Subcutaneous adipose tissue (tissue), 4 donors: ENCODE measurements around the gene CTSW. TPM values are rescaled to one million over a fixed set of nuclear protein-coding genes. Genes with fewer than 3 reads are reported as not detected.

Source experiments
- total RNA-seq, 4 donors: library from RNA; depleted of rRNA; stranded (reverse); fragments of >200 nt; gene quantifications; one replicate each; pipeline ENCODE4 v1.1.0, GENCODE V29; 2016
- TF ChIP-seq, protein P1 (sequence below): fragments of 450-650 bp; IDR thresholded peaks from one replicate; pipeline ENCODE4 v1.5.1; 2016; ENCODE audit warnings: low read depth, mild to moderate bottlenecking, control low read depth, antibody characterized with exemption, moderate library complexity

The CTSW gene
- total RNA-seq, 4 donors from 2014 or later = 1.7 to 5.7 (median 2.9) TPM; not detected in 1

DNA sequence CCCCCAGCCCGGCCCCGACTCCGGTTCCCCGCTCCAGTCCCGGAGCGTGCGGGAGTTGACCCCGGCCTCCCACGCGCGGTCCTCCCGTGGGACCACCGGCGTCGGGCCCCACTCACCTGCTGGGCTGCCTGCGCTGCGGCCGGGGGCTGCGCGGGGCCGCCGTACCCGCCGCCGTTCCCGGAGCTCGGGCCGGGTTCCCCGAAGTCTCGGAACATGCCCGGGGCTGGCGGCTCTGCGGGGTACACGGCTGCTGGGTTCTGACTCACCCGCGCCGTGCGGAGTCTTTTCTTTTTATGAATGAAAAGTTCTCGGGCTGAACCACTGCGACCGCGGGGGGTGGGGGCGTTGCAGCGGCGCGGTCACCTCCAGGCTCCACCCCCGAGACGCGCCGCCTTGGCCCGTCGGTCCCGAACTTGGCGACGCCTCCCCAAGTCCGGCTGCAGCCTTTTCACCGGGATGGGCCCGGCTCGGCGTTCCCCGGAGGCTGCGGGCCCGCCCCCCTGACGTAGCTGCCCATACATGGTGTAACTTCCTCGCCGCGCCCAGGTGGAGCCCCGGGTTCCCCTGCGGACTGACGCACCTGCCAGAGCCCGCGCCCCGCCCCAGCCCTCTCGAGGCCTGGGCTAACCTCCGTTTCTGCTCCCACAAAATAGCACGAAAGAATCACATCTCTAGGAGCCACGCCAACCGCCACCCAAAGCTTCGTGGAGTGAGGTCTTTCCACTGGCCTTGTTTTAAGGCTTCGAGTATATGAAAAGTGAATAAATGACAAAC is 20.7 kb downstream of the CTSW start, which contains the start of gene FOSL1:
Gene FOSL1, minus strand, starts transcription at position 264 of the 774 bp plus-strand sequence. Its CDS starts 49 bp downstream, at position 215.
- TF ChIP-seq, protein P1, sequence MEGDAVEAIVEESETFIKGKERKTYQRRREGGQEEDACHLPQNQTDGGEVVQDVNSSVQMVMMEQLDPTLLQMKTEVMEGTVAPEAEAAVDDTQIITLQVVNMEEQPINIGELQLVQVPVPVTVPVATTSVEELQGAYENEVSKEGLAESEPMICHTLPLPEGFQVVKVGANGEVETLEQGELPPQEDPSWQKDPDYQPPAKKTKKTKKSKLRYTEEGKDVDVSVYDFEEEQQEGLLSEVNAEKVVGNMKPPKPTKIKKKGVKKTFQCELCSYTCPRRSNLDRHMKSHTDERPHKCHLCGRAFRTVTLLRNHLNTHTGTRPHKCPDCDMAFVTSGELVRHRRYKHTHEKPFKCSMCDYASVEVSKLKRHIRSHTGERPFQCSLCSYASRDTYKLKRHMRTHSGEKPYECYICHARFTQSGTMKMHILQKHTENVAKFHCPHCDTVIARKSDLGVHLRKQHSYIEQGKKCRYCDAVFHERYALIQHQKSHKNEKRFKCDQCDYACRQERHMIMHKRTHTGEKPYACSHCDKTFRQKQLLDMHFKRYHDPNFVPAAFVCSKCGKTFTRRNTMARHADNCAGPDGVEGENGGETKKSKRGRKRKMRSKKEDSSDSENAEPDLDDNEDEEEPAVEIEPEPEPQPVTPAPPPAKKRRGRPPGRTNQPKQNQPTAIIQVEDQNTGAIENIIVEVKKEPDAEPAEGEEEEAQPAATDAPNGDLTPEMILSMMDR = no peak

DNA sequence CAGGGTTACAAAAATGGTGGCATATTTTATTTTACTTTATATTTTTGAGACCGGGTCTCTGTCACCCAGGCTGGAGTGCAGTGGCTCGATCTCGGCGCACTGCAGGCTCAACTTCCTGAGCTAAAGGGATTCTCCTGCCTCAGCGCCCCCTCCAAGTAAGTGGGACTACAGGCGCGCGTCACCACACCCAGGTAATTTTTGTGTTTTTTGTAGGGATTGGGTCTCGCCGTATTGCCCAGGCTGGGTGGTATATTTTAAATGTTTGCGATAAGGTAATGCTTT is 21.2 kb downstream of the CTSW start:
- TF ChIP-seq, protein P1 = no peak

DNA sequence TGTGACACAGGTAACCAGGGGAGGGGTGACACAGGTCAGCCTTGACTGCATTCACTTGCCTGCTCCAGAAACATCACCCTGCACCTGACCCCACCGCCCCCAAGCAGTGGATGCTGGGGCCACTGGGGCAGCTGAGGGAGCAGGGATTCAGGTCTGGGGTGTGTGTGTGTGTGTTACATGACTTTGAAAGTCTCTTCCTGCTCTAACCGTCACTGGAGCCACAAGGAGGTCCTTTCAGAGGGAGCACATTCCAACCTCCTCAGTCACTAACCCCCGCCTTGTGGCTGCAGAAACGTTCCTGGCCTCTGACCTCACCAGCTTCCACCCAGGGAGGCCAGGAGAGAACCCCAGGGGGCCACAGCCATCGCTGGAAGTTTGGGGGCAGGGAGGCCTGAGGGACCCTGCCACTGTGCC is 23.4 kb downstream of the CTSW start:
- TF ChIP-seq, protein P1 = no peak

DNA sequence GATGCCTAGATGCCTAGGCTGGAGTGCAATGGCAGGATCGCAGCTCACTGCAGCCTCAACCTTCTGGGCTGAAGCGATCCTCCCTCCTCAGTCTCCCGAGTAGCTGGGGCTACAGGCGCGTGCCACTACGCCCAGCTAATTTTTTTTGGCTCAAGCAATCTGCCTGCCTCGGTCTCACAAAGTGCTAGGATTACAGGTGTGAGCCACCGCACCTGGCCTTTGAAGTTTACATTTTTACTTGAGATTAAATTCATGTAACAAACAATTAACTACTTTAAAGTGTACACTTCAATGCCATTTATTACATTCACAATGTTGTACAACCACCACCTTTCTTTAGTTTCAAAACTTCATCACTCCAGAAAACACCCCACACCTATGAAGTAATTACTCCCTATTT is 24.1 kb downstream of the CTSW start:
- TF ChIP-seq, protein P1 = no peak

DNA sequence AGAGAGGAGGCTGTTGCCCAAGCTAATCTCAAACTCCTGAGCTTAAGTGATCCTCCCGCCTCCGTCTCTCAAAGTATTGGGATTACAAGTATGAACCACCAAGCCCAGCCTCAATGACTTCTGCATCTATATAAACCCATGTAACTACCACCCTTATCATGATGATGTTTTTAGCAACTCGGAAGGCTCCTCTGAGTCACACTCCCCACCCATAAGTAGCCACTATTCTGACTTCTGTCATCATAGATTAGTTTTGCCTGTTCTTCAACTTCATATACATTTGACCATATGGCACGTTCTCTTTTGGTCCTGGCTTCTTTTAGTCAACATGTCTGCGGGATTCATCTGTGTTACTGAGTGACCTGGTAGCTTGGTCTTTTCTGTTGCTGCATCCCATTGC is 27.0 kb downstream of the CTSW start:
- TF ChIP-seq, protein P1 = no peak

DNA sequence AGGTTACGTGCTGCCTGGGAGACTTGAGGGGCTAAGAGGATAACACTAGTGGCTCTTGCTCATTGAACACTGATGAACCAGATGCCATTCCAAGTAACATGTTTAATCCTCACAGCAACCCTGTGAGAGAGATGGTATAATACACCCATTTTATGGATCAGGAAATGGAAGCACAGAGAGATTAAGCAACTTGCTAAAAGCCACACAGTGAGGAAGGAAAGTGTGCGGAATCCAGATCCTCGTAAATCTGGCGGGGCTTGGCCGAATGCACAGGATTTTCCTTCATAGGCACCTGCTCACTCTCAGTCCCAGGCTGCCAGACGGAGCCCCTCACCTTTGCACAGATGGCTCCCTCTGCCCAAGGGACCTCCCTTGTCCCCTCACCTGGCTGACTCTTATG is 28.2 kb downstream of the CTSW start:
- TF ChIP-seq, protein P1 = no peak

DNA sequence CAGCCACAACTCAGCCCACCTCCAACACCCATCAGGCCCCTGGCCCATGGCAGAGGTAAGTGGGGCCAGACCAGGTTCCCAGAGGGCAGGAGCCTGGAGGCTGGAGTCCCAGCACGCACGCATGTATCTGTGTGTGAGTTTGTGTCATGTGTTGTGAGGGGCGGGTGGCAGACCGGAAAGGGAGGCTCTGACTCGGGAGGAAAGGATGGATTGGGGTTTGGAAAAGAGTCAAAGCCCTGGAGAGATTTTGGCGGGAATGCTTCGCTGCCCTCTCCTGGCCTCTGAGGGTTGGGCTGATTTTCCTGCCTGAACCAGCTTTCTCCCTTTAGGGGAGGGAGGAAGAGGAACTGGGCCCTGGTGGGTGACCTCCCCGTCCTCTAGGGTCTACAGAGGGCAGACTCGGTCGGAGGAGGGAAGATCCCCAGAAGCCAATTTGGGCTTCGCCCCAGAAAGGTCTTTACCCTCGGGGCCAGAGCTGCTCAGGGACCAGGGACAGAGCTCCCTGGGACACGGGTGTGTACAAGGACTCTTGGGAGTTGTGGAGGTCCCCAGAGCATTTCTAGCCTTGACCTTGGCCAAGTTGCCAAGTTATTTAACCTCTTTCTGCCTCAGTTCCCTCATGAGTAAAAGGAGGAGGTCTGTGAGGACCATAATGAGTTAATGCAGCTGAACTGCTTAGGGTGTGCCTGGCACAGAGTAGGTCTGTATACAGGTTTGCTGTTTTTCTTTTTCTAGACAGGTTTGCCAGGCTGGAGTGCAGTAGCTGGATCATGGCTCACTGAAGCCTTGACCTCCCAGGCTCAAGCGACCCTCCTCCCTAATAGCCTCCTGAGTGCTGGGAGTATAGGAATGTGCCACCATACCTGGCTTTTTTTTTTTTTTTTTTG is 32.3 kb downstream of the CTSW start:
- TF ChIP-seq, protein P1 = no peak
